HG03575 (cell line): Measurements from ENCODE around the gene NR2F1.
"Not testable (repeated sequence)": the region's sequence is repeated elsewhere in the genome, so short reads cannot be mapped to it uniquely, and the experiment has no call there.

ENCODE experiments used
- ATAC-seq: cut with Tn5 transposase; IDR thresholded peaks from one replicate; pipeline ENCODE4 v1.9.1; 2021; ENCODE audit not compliant: unreplicated experiment, insufficient number of reproducible peaks, low FRiP score; ENCODE audit errors: extremely low read depth

NR2F1 gene

GRCh38 chr5:93582677-93583438 is at the start of gene NR2F1:
Gene NR2F1 (plus strand): TSS chr5:93583222. CDS start chr5:93585024, 1,802 bp downstream.
- ATAC-seq = no peak

GRCh38 chr5:93545872-93546271 is 37.1 kb upstream of the NR2F1 start:
- no peak for ATAC-seq

GRCh38 chr5:93549594-93549993 is 33.4 kb upstream of the NR2F1 start:
- ATAC-seq = not testable (repeated sequence)

GRCh38 chr5:93557021-93557604 is 25.9 kb upstream of the NR2F1 start:
- ATAC-seq = no peak

GRCh38 chr5:93566091-93566490 is 16.9 kb upstream of the NR2F1 start:
- ATAC-seq = no peak

- ATAC-seq = no peak
These were observed 15.6 kb upstream of the NR2F1 start for GRCh38 chr5:93567424-93567823.

GRCh38 chr5:93569300-93570160 is 13.5 kb upstream of the NR2F1 start:
- ATAC-seq = no peak

GRCh38 chr5:93570294-93571113 is 12.5 kb upstream of the NR2F1 start:
- ATAC-seq = no peak

GRCh38 chr5:93571114-93571949 is 11.7 kb upstream of the NR2F1 start:
- ATAC-seq = no peak

- no peak for ATAC-seq
These were observed 10.9 kb upstream of the NR2F1 start for GRCh38 chr5:93572101-93572607.

GRCh38 chr5:93572608-93573353 is 10.2 kb upstream of the NR2F1 start:
- ATAC-seq = no peak

- no peak for ATAC-seq
These were observed 9.4 kb upstream of the NR2F1 start for GRCh38 chr5:93573354-93574351.

GRCh38 chr5:93574491-93575305 is 8.3 kb upstream of the NR2F1 start:
- no peak for ATAC-seq

GRCh38 chr5:93575461-93576414 is 7.3 kb upstream of the NR2F1 start:
- ATAC-seq = no peak
